ENCODE measurements around the gene LRRK2.
"Not testable (repeated sequence)": the region's sequence is repeated elsewhere in the genome, so short reads cannot be mapped to it uniquely, and the experiment has no call there.

LRRK2 gene

GRCh38 chr12:40250652-40251051, 25.9 kb downstream of the LRRK2 start:
- not testable (repeated sequence) for DNase-seq

- DNase-seq, result no peak
Observed at GRCh38 chr12:40253936-40254335, 29.1 kb downstream of the LRRK2 start.

- DNase-seq, result no peak
Observed at GRCh38 chr12:40254455-40255085, 29.8 kb downstream of the LRRK2 start.

GRCh38 chr12:40258371-40258770, 33.6 kb downstream of the LRRK2 start:
- no peak for DNase-seq

DNA sequence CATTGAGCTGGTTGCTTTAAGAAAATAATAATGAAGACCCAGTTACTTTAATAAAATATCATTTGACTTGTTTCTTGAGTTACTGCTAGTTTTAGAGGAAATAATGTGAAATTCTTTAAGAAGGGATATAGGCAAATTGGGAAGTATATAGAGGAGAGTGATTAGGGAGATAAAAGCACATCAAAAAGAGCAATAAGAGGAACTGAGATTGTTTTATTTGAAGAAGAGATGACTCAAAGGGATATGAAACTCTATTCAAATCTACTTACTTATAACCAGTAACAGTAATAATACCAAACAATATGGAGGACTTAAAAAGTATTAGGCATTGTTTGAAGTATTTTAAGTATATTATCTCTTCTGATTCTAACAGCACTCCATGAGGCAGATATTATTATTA, 37.1 kb downstream of the LRRK2 start:
- peak; percentile 50 for DNase-seq

GRCh38 chr12:40262657-40263056, 37.9 kb downstream of the LRRK2 start:
- DNase-seq, result no peak

DNA sequence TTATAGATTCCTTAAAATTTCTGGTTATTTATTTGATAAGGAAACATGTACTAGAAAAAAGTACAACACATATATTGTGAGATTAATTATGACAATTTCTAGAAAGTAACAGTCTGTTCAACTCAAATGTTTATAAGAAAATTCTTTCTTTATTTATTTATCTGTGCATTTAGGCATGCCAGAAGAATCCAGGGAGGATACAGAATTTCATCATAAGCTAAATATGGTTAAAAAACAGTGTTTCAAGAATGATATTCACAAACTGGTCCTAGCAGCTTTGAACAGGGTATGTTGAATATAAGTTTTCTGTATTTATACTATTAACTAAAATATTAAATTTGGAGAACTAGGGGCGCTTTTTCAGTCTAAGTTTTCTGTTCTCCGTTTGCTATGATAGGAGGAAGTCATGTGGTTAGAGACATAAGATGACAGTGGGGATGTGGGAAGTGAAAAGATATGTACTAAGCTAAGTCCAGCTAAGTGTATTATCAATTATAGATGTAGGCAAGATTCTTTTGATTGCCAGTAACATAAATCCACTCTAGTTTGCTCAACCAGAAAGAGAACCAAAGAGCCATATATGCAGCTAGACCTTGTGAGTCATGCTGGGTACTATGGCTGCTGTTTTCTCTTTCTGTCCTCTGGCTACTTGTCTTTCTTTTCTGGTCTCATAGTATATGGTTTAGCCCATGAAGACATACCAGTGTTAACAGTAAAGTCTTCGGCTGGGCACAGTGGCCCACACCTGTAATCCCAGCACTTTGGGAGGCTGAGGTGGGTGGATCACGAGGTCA, 39.0 kb downstream of the LRRK2 start:
- peak; percentile 31 for DNase-seq

- DNase-seq, result no peak
Observed at GRCh38 chr12:40271981-40272664, 47.3 kb downstream of the LRRK2 start.

- DNase-seq, result no peak
Observed at GRCh38 chr12:40281791-40282364, 57.1 kb downstream of the LRRK2 start.

- no peak for DNase-seq
Observed at GRCh38 chr12:40286583-40286982, 61.8 kb downstream of the LRRK2 start.

- DNase-seq, result no peak
Observed at GRCh38 chr12:40287369-40287975, 62.7 kb downstream of the LRRK2 start.

GRCh38 chr12:40292788-40293429, 68.1 kb downstream of the LRRK2 start:
- no peak for DNase-seq

- DNase-seq, result no peak
Observed at GRCh38 chr12:40298341-40298740, 73.5 kb downstream of the LRRK2 start.

- peak; percentile 37 for DNase-seq
Observed at GRCh38 chr12:40300490-40300889, 75.7 kb downstream of the LRRK2 start.

- no peak for DNase-seq
Observed at GRCh38 chr12:40309001-40309400, 84.2 kb downstream of the LRRK2 start.

GRCh38 chr12:40310211-40310610, 85.4 kb downstream of the LRRK2 start:
- no peak for DNase-seq

DNA sequence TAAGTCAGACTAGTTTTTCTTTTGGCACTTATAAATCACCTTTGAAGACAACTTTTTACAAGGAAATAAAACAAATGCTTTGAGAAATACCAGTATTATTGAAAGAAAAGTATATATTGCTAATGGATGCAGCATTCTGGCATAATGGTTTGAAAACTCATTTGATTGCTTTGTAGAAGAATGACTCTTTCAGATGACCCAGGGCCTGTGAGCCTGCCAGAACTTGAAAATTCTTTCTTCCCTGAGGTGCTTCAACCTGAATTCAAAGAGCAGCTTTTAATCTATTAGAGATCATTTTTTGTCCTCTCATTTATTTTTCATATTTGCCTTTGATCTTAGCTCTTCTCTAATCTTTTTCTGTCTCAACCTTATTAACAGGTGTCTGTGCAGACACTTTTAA, 87.4 kb downstream of the LRRK2 start:
- no peak for DNase-seq

DNA sequence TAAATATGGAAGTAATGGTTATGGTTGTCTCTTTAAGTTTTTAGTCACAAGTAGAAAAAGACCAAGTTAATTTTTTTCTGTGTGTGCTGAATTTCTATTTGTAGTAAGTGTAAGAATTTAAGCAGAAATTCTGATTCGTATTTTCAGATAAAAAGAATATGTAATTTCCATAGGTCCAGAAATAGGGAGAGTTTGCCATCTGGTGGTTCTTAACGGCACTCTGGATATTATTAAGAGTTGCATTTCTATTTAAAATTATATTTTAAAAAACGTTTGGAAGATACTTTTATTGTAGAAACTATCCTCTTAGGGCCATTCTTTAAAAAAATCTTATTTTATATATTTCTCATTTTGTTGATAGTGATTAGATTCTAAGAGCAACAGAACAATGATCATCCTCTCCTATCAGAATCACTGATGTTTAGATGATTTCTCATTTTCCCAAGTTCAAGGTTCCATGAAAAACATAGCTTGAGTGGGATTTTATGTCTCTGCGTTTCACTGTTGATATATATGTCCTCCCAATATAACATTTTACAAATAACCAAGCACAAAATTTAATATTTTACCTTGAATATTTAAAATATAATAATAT, 88.3 kb downstream of the LRRK2 start:
- peak; percentile 55 for DNase-seq

GRCh38 chr12:40313928-40314327, 89.1 kb downstream of the LRRK2 start:
- DNase-seq, result peak; percentile 26

DNA sequence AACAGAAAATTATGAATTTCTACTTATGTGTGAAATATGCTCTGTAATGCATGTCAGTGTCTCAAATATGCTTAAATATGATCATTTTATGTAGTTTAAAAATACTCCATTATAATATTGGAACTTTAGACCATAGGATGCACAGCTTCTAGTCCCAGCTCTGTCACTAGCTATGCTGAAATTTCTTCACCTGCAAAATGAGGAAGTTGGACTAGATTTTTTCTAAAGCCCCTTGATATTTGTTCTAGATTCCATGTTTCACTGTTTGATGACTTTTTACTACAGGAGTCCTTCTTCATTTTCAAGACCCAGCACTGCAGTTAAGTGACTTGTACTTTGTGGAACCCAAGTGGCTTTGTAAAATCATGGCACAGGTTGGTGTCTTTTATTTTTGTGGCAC, 90.1 kb downstream of the LRRK2 start:
- no peak for DNase-seq

- DNase-seq, result no peak
Observed at GRCh38 chr12:40315375-40315774, 90.6 kb downstream of the LRRK2 start.

DNA sequence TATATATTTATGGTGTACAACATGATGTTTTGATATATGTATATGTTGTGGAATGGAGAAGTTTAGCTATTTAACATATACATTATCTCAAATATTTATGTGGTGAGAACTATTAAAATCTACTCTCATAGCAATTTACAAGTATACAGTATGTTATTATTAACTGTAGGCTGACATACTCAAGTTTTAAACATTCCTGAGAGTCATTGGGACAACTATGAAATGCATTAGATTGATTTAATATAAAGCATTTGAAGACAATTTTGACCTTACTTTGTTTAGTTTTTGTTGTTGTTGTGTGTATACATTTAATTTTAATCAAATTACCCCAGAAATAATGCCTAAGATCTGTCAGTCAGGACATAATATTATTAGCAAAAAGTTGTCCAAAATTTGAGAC, 99.5 kb downstream of the LRRK2 start:
- DNase-seq, result no peak
